HG03159 (cell line): ENCODE results near the gene SFN.
A peak's percentile ranks its signal among the peaks of the same experiment; 100 is the strongest.
"Not testable (repeated sequence)": the region's sequence is repeated elsewhere in the genome, so short reads cannot be mapped to it uniquely, and the experiment has no call there.

Experiments
- ATAC-seq: cut with Tn5 transposase; IDR thresholded peaks from one replicate; pipeline ENCODE4 v1.9.1; 2021; ENCODE audit warnings: mild to moderate bottlenecking, moderate library complexity; ENCODE audit not compliant: unreplicated experiment

The SFN gene

GRCh38 chr1:26861889-26862378 lies 1.0 kb upstream of the SFN start:
- no peak for ATAC-seq

DNA sequence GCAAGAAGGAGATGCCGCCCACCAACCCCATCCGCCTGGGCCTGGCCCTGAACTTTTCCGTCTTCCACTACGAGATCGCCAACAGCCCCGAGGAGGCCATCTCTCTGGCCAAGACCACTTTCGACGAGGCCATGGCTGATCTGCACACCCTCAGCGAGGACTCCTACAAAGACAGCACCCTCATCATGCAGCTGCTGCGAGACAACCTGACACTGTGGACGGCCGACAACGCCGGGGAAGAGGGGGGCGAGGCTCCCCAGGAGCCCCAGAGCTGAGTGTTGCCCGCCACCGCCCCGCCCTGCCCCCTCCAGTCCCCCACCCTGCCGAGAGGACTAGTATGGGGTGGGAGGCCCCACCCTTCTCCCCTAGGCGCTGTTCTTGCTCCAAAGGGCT lies 732 bp downstream of the SFN start:
- ATAC-seq = no peak

GRCh38 chr1:26864610-26865480 lies 1.9 kb downstream of the SFN start:
- ATAC-seq = peak; percentile 88

DNA sequence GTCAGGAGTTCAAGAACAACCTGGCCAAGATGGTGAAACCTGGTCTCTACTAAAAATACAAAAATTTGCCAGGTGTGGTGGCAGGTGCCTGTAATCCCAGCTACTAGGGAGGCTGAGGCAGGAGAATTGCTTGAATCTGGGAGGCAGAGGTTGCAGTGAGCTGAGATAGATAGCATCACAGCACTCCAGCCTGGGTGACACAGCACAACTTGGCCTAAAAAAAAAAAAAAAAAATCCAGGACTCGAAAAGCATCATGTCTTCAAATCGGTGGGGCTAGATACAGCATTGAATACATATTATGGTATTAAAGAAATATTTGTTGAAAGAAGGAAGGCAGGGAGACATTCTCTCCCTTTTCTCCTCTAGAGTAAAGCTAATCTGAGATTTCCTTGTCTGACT lies 10.1 kb downstream of the SFN start:
- ATAC-seq = not testable (repeated sequence)

DNA sequence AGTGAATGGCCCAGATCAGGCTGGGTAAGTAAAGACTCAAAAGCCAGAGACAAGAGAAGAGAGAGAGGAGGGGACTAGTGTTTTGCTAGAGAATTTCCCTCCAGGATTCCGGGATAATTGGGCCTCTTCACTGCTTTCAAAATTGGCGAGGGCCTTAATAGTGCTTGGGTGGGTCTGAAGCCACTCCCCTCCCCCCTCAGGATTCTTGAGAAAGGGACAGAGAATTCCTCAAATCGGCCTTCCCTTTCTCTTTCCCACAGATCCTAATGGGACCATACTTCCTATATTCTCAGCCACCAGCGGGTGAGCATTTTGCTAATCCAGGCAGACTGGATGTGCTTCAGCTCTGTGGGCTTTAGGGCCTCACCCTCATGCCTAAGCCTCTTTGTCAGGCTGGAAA lies 11.9 kb downstream of the SFN start:
- no peak for ATAC-seq

- no peak for ATAC-seq
Measured at GRCh38 chr1:26877326-26877725, 14.4 kb downstream of the SFN start.

DNA sequence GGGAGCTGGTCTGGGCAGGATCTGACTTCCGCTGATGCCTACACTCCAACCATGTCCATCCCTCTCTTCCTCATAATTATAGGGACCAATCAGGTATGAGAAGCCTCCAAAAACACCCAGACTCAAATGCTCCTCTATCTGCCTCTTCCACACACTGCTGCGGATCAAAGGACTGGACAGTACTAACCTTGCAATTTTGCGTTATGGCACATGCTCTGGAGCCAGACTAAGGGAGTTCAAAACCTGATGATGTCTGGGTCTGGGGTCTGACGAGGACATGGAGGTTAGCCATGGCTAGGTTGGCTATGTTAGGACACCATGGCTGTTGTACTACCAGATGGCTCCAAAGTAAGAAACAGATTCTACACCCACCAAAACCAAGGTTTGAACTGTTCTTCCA lies 16.8 kb downstream of the SFN start:
- ATAC-seq = no peak

GRCh38 chr1:26881611-26882010 lies 18.7 kb downstream of the SFN start:
- ATAC-seq = not testable (repeated sequence)

- ATAC-seq = no peak
Measured at GRCh38 chr1:26882696-26883463, 19.9 kb downstream of the SFN start.

GRCh38 chr1:26887125-26887524 lies 24.2 kb downstream of the SFN start:
- ATAC-seq = no peak

DNA sequence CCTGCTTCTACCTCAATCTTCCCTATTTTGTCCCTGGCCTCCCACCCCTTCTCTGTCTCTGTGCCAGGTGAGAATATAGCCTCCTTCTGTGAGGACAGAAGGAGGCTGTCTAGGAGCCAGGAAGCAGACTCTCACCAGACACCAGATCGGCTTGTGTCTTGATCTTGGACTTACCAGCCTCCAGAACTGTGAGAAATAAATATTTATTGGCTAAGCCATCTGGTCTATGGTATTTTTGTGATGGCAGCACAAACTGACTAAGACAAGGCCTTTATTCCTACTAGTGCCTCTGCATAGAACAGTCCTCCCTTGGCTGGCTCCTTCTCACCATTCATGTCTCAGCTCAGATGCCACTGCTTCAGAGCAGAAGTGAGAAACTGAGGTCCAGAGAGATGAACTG lies 25.3 kb downstream of the SFN start:
- ATAC-seq = no peak

GRCh38 chr1:26889551-26890466 lies 26.9 kb downstream of the SFN start, which contains the start of gene GPN2:
Gene GPN2 (minus strand): TSS chr1:26890283. CDS start chr1:26890096, 187 bp downstream.
- peak; percentile 86 for ATAC-seq

- peak; percentile 28 for ATAC-seq
Measured at GRCh38 chr1:26890467-26890796, 27.5 kb downstream of the SFN start.

DNA sequence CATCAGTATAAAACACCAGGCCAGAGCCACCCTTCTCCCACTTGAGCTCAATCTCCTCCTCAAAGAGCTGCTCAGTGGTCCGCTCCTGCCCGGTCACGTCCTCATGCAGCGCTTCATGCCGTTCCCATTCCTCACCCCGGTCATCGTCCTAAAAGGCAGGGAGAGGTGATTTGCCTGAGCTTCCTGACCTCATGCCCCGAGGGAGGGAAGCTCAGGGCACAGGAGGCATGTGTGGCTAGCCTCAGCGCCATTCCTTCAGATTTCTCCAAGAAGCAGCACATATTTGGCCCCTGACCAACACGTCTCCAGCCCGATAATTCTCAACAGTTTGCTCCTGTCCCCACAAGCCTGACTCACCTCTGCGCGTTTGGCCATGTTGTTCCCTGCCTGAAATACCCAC lies 31.3 kb downstream of the SFN start:
- no peak for ATAC-seq

DNA sequence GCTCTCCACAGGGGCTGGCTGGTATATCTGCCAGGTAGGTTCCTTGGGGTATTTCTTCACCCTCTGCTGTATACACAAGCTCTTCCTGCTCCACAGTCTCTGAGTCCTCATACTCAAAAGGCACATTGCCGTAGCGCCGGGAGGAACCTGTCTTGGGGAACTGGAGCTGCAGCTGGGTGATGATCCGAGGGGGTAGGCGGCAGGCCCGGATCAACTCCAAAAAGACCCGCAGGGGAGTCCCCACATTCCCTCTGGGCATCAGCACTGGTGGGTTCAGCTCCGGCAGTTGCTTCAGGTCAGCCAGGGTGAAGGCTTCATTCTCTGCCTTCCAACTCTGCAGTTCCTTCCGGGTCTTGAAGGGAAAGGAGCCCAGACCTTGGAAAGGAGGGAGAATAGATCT lies 34.4 kb downstream of the SFN start:
- ATAC-seq = no peak

DNA sequence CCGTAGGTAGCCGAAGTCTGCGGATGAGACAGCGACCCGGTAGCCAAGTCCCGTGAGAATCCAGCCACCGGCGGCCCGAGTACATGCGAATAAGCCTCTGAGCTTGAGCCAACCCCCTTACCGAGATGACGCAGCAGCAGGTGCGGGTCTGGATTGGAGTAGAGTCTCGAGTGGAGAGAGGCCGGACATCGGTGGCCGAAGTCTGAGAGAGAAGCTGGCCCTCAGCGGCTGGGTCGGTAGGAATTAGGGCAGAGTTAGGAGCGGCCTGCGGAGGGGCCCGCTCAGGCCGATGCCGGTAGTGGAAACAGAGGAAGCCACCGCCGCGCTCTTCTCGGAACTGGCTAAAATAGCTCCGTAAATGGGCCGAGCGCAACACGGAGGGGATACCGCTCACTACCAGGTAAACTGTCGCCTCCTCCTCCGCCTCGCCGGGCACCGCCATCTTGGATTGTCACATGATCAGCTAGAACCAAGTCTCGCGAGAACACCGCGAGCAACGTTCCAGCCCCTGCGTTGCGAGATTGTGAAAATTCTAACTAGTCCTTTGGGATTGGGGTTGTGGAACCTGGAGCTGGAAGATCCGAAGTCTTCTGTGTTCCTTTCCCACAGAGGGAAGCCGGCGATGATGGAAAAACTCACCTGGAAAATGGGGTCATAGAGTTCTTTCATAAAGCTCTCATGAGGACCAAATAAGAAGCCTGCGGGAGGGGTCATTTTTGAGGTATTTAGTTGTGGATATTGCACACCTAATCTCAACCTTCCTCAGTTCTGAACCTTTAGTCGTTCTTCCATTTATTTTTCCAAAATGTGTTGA lies 37.3 kb downstream of the SFN start, which contains the start of gene GPATCH3:
GPATCH3 (minus strand) TSS at position 467 of the 814 bp plus-strand sequence; CDS start at position 442, 25 bp downstream.
- peak; percentile 78 for ATAC-seq

GRCh38 chr1:26900815-26901511 lies 38.0 kb downstream of the SFN start:
- no peak for ATAC-seq

GRCh38 chr1:26907071-26907917 lies 44.3 kb downstream of the SFN start:
- ATAC-seq = no peak
